ENCODE results near the gene ARHGAP35.
"Not testable (repeated sequence)": the region's sequence is repeated elsewhere in the genome, so short reads cannot be mapped to it uniquely, and the experiment has no call there.

The ARHGAP35 gene

GRCh38 chr19:46821512-46822409 lies 39.0 kb upstream of the ARHGAP35 start:
- no peak for DNase-seq
- no peak overlapping the region for H3K27ac ChIP-seq
- H3K36me3 ChIP-seq (replicated peaks), result no peaks in the 10 kb centered on the region
- TF ChIP-seq CTCF (IDR thresholded peaks at IDR 0.05; ENCODE audit: low read depth, low read length, missing control alignments), result no peak
- H3K4me3 ChIP-seq (ENCODE audit: low read depth, low read length), result no peak overlapping the region
- no peaks in the 10 kb centered on the region for H3K27me3 ChIP-seq (replicated peaks)
- in situ Hi-C loops (cut with HindIII; ENCODE audit: low pct_ligation_motif_present, low sequenced_read_pairs), result no loop called here

GRCh38 chr19:46822410-46822787 lies 38.4 kb upstream of the ARHGAP35 start:
- H3K36me3 ChIP-seq (replicated peaks); H3K4me3 ChIP-seq (ENCODE audit: low read depth, low read length); in situ Hi-C loops (cut with HindIII; ENCODE audit: low pct_ligation_motif_present, low sequenced_read_pairs); H3K27me3 ChIP-seq (replicated peaks); H3K27ac ChIP-seq; DNase-seq: not testable (repeated sequence)

GRCh38 chr19:46823049-46823448 lies 37.7 kb upstream of the ARHGAP35 start:
- in situ Hi-C loops (cut with HindIII; ENCODE audit: low pct_ligation_motif_present, low sequenced_read_pairs), result no loop called here
- no peak for DNase-seq
- no peak for TF ChIP-seq CTCF (IDR thresholded peaks at IDR 0.05; ENCODE audit: low read depth, low read length, missing control alignments)
- H3K4me3 ChIP-seq (ENCODE audit: low read depth, low read length), result no peak overlapping the region
- H3K27me3 ChIP-seq (replicated peaks), result no peaks in the 10 kb centered on the region
- no peaks in the 10 kb centered on the region for H3K36me3 ChIP-seq (replicated peaks)
- H3K27ac ChIP-seq, result no peak overlapping the region

GRCh38 chr19:46824890-46825730 lies 35.7 kb upstream of the ARHGAP35 start:
- H3K27ac ChIP-seq, result no peak overlapping the region
- DNase-seq, result no peak
- in situ Hi-C loops (cut with HindIII; ENCODE audit: low pct_ligation_motif_present, low sequenced_read_pairs), result no loop called here
- no peaks in the 10 kb centered on the region for H3K36me3 ChIP-seq (replicated peaks)
- H3K27me3 ChIP-seq (replicated peaks), result no peaks in the 10 kb centered on the region
- no peak overlapping the region for H3K4me3 ChIP-seq (ENCODE audit: low read depth, low read length)
- TF ChIP-seq CTCF (IDR thresholded peaks at IDR 0.05; ENCODE audit: low read depth, low read length, missing control alignments), result no peak

GRCh38 chr19:46825731-46826055 lies 35.1 kb upstream of the ARHGAP35 start:
- no peak for TF ChIP-seq CTCF (IDR thresholded peaks at IDR 0.05; ENCODE audit: low read depth, low read length, missing control alignments)

GRCh38 chr19:46828484-46828883 lies 32.3 kb upstream of the ARHGAP35 start:
- no peak for TF ChIP-seq CTCF (IDR thresholded peaks at IDR 0.05; ENCODE audit: low read depth, low read length, missing control alignments)
- H3K4me3 ChIP-seq (ENCODE audit: low read depth, low read length), result no peak overlapping the region
- no peaks in the 10 kb centered on the region for H3K27me3 ChIP-seq (replicated peaks)
- in situ Hi-C loops (cut with HindIII; ENCODE audit: low pct_ligation_motif_present, low sequenced_read_pairs), result no loop called here
- no peak overlapping the region for H3K27ac ChIP-seq
- H3K36me3 ChIP-seq (replicated peaks), result no peaks in the 10 kb centered on the region
- DNase-seq, result no peak

More at GRCh38 chr19:46825731-46826055, 35.1 kb upstream of the ARHGAP35 start:
- in situ Hi-C loops (cut with HindIII; ENCODE audit: low pct_ligation_motif_present, low sequenced_read_pairs), result no loop called here
- H3K27me3 ChIP-seq (replicated peaks), result no peaks in the 10 kb centered on the region
- H3K27ac ChIP-seq, result no peak overlapping the region
- H3K4me3 ChIP-seq (ENCODE audit: low read depth, low read length), result no peak overlapping the region
- H3K36me3 ChIP-seq (replicated peaks), result no peaks in the 10 kb centered on the region
- DNase-seq, result no peak

All from brain microvascular endothelial cell (primary cell).